H1 (cell line): ENCODE measurements around the gene ACACB. TPM values are rescaled to one million over a fixed set of nuclear protein-coding genes. Genes with fewer than 3 reads are reported as not detected.

ENCODE experiments used
- CTCF ChIA-PET: fragments of 300-600 bp; sonication (Branson Sonifier 250); formaldehyde crosslinking; loops from one replicate; lab custom pipeline; 2021; ENCODE audit not compliant: partially characterized antibody; lab: Charles Lee
- POLR2A ChIA-PET: fragments of 300-600 bp; sonication (Branson Sonifier 250); formaldehyde crosslinking; loops from one replicate; lab custom pipeline; 2021; ENCODE audit warnings: inconsistent platforms; ENCODE audit not compliant: partially characterized antibody; lab: Charles Lee
- DNase-seq, 2 experiments: peaks; one replicate each; pipeline versions ENCODE4 v3.0.0 to v3.0.0-alpha.2; 2010 to 2022; ENCODE audit warnings: low spot score in 2 of 2, low read depth in 1 of 2, mixed read lengths in 1 of 2
- FAIRE-seq: peaks from 2 replicates; lab custom pipeline; 2011; peaks lifted over from hg19 to GRCh38; lab: Jason Lieb, UNC
- H2AFZ ChIP-seq: 2 replicates; pipeline ENCODE4 v1.8.1; 2012; ENCODE audit warnings: low read length, inconsistent platforms
- H2AK5ac ChIP-seq: 2 replicates; pipeline ENCODE4 v1.6.1; 2013; ENCODE audit warnings: low read depth, low read length
- H2BK120ac ChIP-seq: replicated peaks from 2 replicates; pipeline ENCODE3; 2013; ENCODE audit warnings: low read depth, low read length, inconsistent platforms
- H2BK12ac ChIP-seq: 2 replicates; pipeline ENCODE4 v1.6.1; 2013; ENCODE audit warnings: low read depth, low read length
- H2BK15ac ChIP-seq: 2 replicates; pipeline ENCODE4 v1.6.1; 2013; ENCODE audit warnings: low read length
- H2BK20ac ChIP-seq: 2 replicates; pipeline ENCODE4 v1.6.1; 2013; ENCODE audit warnings: low read length
- H2BK5ac ChIP-seq: 2 replicates; pipeline ENCODE4 v1.6.1; 2013; ENCODE audit warnings: low read depth, low read length
- H3K14ac ChIP-seq: 2 replicates; pipeline ENCODE4 v1.6.1; 2013; ENCODE audit warnings: inconsistent platforms; ENCODE audit not compliant: insufficient read length
- H3K18ac ChIP-seq: 2 replicates; pipeline ENCODE4 v1.6.1; 2013; ENCODE audit warnings: low read length; ENCODE audit errors: extremely low read depth
- H3K23ac ChIP-seq: 2 replicates; pipeline ENCODE4 v1.6.1; 2013; ENCODE audit warnings: inconsistent platforms; ENCODE audit not compliant: insufficient read length
- H3K23me2 ChIP-seq: 2 replicates; pipeline ENCODE4 v1.6.1; 2013; ENCODE audit warnings: low read depth, low read length
- H3K27ac ChIP-seq: 2 replicates; pipeline ENCODE4 v1.6.1; 2011; ENCODE audit warnings: low read depth, low read length, inconsistent platforms
- H3K27me3 ChIP-seq, 4 experiments: replicated peaks in 1 of 4; 1 replicate in 1 of 4; 2 replicates in 3 of 4; pipeline versions ENCODE4 v1.6.1 to v1.8.1; 2011 to 2013; ENCODE audit warnings: low read length in 3 of 4, mild to moderate bottlenecking in 3 of 4, inconsistent platforms in 2 of 4, mixed read lengths in 2 of 4, moderate library complexity in 1 of 4; ENCODE audit not compliant: control insufficient read depth in 3 of 4, insufficient read depth in 3 of 4; ENCODE audit errors: extremely low read depth in 1 of 4
- H3K36me3 ChIP-seq, 4 experiments: 2 replicates each; pipeline versions ENCODE4 v1.6.1 to v1.8.1; 2011 to 2013; ENCODE audit warnings: mild to moderate bottlenecking in 4 of 4, low read length in 3 of 4, moderate library complexity in 2 of 4, control low read depth in 1 of 4, inconsistent platforms in 1 of 4; ENCODE audit not compliant: insufficient read depth in 4 of 4, control insufficient read depth in 2 of 4
- H3K4ac ChIP-seq: replicated peaks from 2 replicates; pipeline ENCODE3; 2013; ENCODE audit warnings: low read length, low read depth, mixed read lengths, inconsistent platforms; ENCODE audit not compliant: insufficient read length
- H3K4me1 ChIP-seq, 4 experiments: replicated peaks in 1 of 4; 1 replicate in 1 of 4; 2 replicates in 3 of 4; pipeline versions ENCODE4 v1.6.1 to v1.8.1; 2011 to 2013; ENCODE audit warnings: low read length in 3 of 4, inconsistent platforms in 2 of 4, mixed read lengths in 1 of 4; ENCODE audit not compliant: insufficient read depth in 4 of 4, control insufficient read depth in 3 of 4
- H3K4me2 ChIP-seq, 2 experiments: 2 replicates each; pipeline versions ENCODE4 v1.6.1 to v1.8.1; 2011 to 2013; ENCODE audit warnings: low read depth in 2 of 2, low read length in 2 of 2, control low read depth in 1 of 2, inconsistent platforms in 1 of 2, mild to moderate bottlenecking in 1 of 2; ENCODE audit not compliant: insufficient read depth in 1 of 2
- H3K4me3 ChIP-seq, 4 experiments: fragments of 200-600, 300-600 bp in 1 of 4; sonication (generic), shearing (Covaris generic), sonication (Bioruptor Twin) in 1 of 4; 2 replicates each; pipeline versions ENCODE4 v1.5.1 to v1.8.1; 2011 to 2016; ENCODE audit warnings: low read length in 4 of 4, low read depth in 3 of 4, control low read depth in 2 of 4, inconsistent platforms in 2 of 4, mild to moderate bottlenecking in 2 of 4, mixed read lengths in 1 of 4, moderate library complexity in 1 of 4; ENCODE audit not compliant: insufficient read depth in 2 of 4; ENCODE audit errors: extremely low read depth in 1 of 4
- H3K56ac ChIP-seq: replicated peaks from 2 replicates; pipeline ENCODE3; 2013; ENCODE audit warnings: low read depth, mild to moderate bottlenecking, mixed read lengths, low read length, inconsistent platforms; ENCODE audit not compliant: insufficient read length
- H3K79me1 ChIP-seq: 2 replicates; pipeline ENCODE4 v1.6.1; 2013; ENCODE audit warnings: low read depth, low read length, control low read depth
- H3K79me2 ChIP-seq, 2 experiments: 2 replicates each; pipeline versions ENCODE4 v1.6.1 to v1.8.1; 2012 to 2013; ENCODE audit warnings: low read length in 2 of 2, mild to moderate bottlenecking in 2 of 2, inconsistent platforms in 1 of 2; ENCODE audit not compliant: insufficient read depth in 2 of 2, control insufficient read depth in 1 of 2
- H3K9ac ChIP-seq, 4 experiments: replicated peaks in 1 of 4; 1 replicate in 1 of 4; 2 replicates in 3 of 4; pipeline versions ENCODE4 v1.6.1 to v1.8.1; 2011 to 2013; ENCODE audit warnings: low read depth in 3 of 4, low read length in 3 of 4, control low read depth in 2 of 4, mild to moderate bottlenecking in 2 of 4, moderate library complexity in 2 of 4, inconsistent platforms in 1 of 4; ENCODE audit errors: extremely low read depth in 1 of 4
- H3K9me3 ChIP-seq, 2 experiments: 2 replicates each; pipeline versions ENCODE4 v1.6.1 to v1.8.1; 2012 to 2013; ENCODE audit warnings: mild to moderate bottlenecking in 2 of 2, moderate library complexity in 2 of 2, control low read depth in 1 of 2, inconsistent platforms in 1 of 2, low read depth in 1 of 2, low read length in 1 of 2, mixed read lengths in 1 of 2; ENCODE audit not compliant: insufficient read depth in 2 of 2
- H4K20me1 ChIP-seq, 2 experiments: replicated peaks in 1 of 2; 2 replicates each; pipeline versions ENCODE3 to v1.8.1; 2011 to 2013; ENCODE audit warnings: inconsistent platforms in 2 of 2, low read length in 2 of 2, mild to moderate bottlenecking in 1 of 2; ENCODE audit not compliant: insufficient read depth in 2 of 2, control insufficient read depth in 1 of 2
- H4K5ac ChIP-seq: 2 replicates; pipeline ENCODE4 v1.6.1; 2013; ENCODE audit warnings: low read length, low read depth, mixed read lengths, inconsistent platforms; ENCODE audit not compliant: insufficient read length
- H4K8ac ChIP-seq: 2 replicates; pipeline ENCODE4 v1.8.0; 2013; ENCODE audit warnings: mild to moderate bottlenecking, moderate library complexity, low read length, inconsistent platforms; ENCODE audit not compliant: insufficient read depth; ENCODE audit errors: extremely low read depth
- H4K91ac ChIP-seq: replicated peaks from 2 replicates; pipeline ENCODE3; 2013; ENCODE audit warnings: low read length, mixed read lengths, inconsistent platforms; ENCODE audit not compliant: insufficient read length
- BRCA1 ChIP-seq: IDR thresholded peaks from 2 replicates; pipeline ENCODE4 v1.6.1; 2012; ENCODE audit warnings: low read depth, low read length, improper control_type of control experiment
- CREB1 ChIP-seq: IDR thresholded peaks from 2 replicates; pipeline ENCODE4 v1.6.1; 2012; ENCODE audit warnings: inconsistent platforms
- POLR2A ChIP-seq, 2 experiments: IDR thresholded peaks; 1 replicate in 1 of 2; 2 replicates in 1 of 2; pipeline ENCODE4 v1.6.1; 2011; ENCODE audit warnings: low read depth in 2 of 2, low read length in 2 of 2, mild to moderate bottlenecking in 2 of 2; ENCODE audit errors: control extremely low read depth in 1 of 2
- WGBS, 2 experiments: shearing (Covaris generic) in 1 of 2; methylation state at CpG; one replicate each; pipeline versions ENCODE4 v1.1.6 to v1.1.7; 2013 to 2015; ENCODE audit warnings: low lambda C conversion rate in 2 of 2, mixed read lengths in 2 of 2, inconsistent platforms in 1 of 2, low coverage in 1 of 2, missing lambda C conversion rate in 1 of 2; ENCODE audit not compliant: insufficient replicate concordance in 2 of 2, insufficient coverage in 1 of 2, insufficient read length in 1 of 2; ENCODE audit errors: extremely low coverage in 1 of 2, missing lambda C conversion rate in 1 of 2; 5-methylcytosine and 5-hydroxymethylcytosine counted together
- polyA plus RNA-seq, 7 experiments: library from polyadenylated mRNA; depleted of rRNA in 3 of 7; stranded (reverse) in 5 of 7; unstranded in 2 of 7; fragments of >200 nt in 5 of 7; fragments of 200-250 nt in 2 of 7; gene quantifications; 1 replicate in 5 of 7; 2 replicates in 1 of 7; 4 replicates in 1 of 7; pipeline versions ENCODE4 v1.2.1 to v1.2.3, GENCODE V29; 2011 to 2013; ENCODE audit warnings: missing spikeins in 2 of 7, mixed read lengths in 2 of 7
- total RNA-seq: library from RNA; stranded (reverse); fragmentation: NEBNext Ultra II Directional; extraction: Animal tissue kit (Norgen Biotek cat#: 25700); gene quantifications from 2 replicates; pipeline ENCODE4 v1.2.1, GENCODE V29; 2021

Gene ACACB
- total and polyA plus RNA-seq, 2 of the 8 experiments (the other 6 are each of a cell fraction or from before 2014, with no cell fraction given), result 5.8 to 15.3 TPM

DNA sequence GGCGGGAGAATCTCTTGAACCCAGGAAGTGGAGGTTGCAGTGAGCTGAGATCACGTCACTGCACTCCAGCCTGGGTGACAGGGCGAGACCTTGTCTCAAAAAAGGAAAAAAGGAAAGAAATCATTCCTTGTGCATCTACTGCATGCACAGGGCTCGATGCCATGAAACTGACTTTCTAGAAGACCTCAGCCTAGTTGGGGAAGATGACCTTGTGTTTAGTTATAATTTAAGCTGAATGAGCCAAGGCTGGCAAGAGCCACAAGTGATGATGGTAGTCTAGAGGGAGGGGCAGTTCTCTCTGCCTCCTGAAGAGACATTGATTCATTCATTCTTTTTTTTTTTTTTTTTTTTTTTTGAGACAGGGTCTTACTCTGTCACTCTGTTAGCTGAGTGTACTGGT, 24.2 kb downstream of the ACACB start:
- Histone ChIP-seq H3K4me3 (no peak overlapping the region), H3K4ac (no peak overlapping the region), H3K4me1 (no peaks in the 10 kb centered on the region), H2BK12ac (no peak overlapping the region), H3K9ac (no peak overlapping the region), H3K9me3 (no peaks in the 10 kb centered on the region; a peak in 1 of 4 replicates), H3K79me1 (no peaks in the 10 kb centered on the region), H3K23me2 (no peaks in the 10 kb centered on the region), H3K36me3 (no peaks in the 10 kb centered on the region), H2AK5ac (no peak overlapping the region), H3K4me2 (no peak overlapping the region), H2BK20ac (no peak overlapping the region), H3K23ac (no peak overlapping the region), H2BK120ac (no peak overlapping the region), H4K5ac (no peak overlapping the region), H2AFZ (no peak overlapping the region), H3K79me2 (no peaks in the 10 kb centered on the region), H3K56ac (no peak overlapping the region), H3K27ac (no peak overlapping the region), H3K27me3 (no peaks in the 10 kb centered on the region)
- no peak for DNase-seq
- CTCF ChIA-PET, result interaction anchor here (0.5 to 0.6 kb wide), 2 partner anchors 494 to 1449 kb away, joined by 3 read pairs; no protein-coding TSS in a partner anchor
- WGBS, 2 experiments, result 81% methylated on average over 3 of the region's 4 CpGs; no CpG with 5 or more reads in 1 of the 2 experiments
- TF ChIP-seq BRCA1 (no peak), CREB1 (no peak), POLR2A (IDR thresholded peaks at IDR 0.05; ENCODE audit: control extremely low read depth in 1 of 2, low read depth in 2 of 2, low read length in 2 of 2) (no peak)
- TF ChIP-seq, all 59 proteins: peak for 0
- no peak for FAIRE-seq
- H3K14ac ChIP-seq, result no peak overlapping the region
- H2BK5ac ChIP-seq, result no peak overlapping the region
- H4K91ac ChIP-seq, result no peak overlapping the region
- no peak overlapping the region for H2BK15ac ChIP-seq
- no peak overlapping the region for H4K8ac ChIP-seq
- no peaks in the 10 kb centered on the region for H4K20me1 ChIP-seq
- no peak overlapping the region for H3K18ac ChIP-seq
- POLR2A ChIA-PET, result interaction anchor here (1.1 to 1.2 kb wide), 2 partner anchors 9 to 37 kb away, joined by 5 read pairs; no protein-coding TSS in a partner anchor
